Mammary epithelial cell (primary cell): ENCODE data around the gene PHF24.

ENCODE experiments used
- CTCF ChIP-seq, 2 donors: IDR thresholded peaks in 1 of 2; conservative IDR thresholded peaks in 1 of 2; 2 replicates each; pipeline ENCODE4 v1.5.1; 2011 to 2012; ENCODE audit warnings: inconsistent platforms in 2 of 2, low read length in 2 of 2, mild to moderate bottlenecking in 2 of 2, control low read depth in 1 of 2, low read depth in 1 of 2; ENCODE audit not compliant: insufficient read depth in 1 of 2; ENCODE audit errors: extremely low read depth in 1 of 2
- EZH2 ChIP-seq: IDR thresholded peaks from 2 replicates; pipeline ENCODE4 v1.6.1; 2012; ENCODE audit warnings: low read length, inconsistent platforms, borderline replicate concordance

DNA sequence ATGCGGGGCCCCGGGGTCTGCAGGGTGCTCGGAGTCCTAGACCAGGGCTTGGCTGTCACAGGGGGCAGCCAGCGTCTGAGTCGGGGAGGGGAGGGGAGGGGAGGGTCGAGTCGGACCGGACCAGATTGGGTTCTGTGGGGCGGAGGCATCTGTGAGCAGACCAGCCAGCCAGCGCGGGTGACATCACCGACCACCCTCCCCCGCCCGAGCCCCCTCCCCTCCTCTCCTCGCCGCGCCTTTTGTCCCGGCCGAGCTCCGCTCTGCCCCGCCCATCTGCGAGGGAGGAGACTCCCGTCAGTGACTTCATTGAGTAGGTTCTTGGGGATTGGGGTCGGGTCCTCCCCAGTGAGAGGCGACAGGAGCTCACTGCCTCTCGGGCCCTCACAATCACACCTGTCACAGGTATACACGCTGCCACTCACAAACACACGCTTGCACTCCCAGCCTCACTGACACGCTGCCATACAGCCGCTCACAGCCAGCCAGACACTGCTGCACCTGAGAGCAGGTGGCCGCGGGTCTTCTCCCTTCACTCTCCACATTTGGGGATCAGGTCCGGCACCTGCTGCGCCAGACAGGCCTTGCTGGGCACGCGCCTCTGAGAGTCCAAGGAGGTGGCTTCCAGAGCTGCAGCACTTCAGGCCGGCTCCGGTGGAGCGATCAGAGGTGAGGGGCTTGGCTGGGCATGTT is 32.0 kb downstream of the PHF24 start:
- no peak for TF ChIP-seq EZH2
- no peak for TF ChIP-seq CTCF (conservative IDR thresholded peaks at IDR 0.05 in 1 of 2, IDR thresholded peaks at IDR 0.05 in 1 of 2; ENCODE audit: extremely low read depth in 1 of 2, insufficient read depth in 1 of 2, low read depth in 1 of 2, low read length in 2 of 2)
